Measurements from ENCODE around the gene BTBD16. TPM values are rescaled to one million over a fixed set of nuclear protein-coding genes. Genes with fewer than 3 reads are reported as not detected.

Gene BTBD16
- total and polyA plus RNA-seq, 2 of the 13 experiments (the other 11 are each of a cell fraction or from before 2014, with no cell fraction given): 5.0 to 11.9 TPM

GRCh38 chr10:122301055-122301810 is 30.1 kb downstream of the BTBD16 start (continued):
- no peak for TF ChIP-seq DRAP1 (CRISPR knock-in tag; IDR thresholded peaks at IDR 0.05)
- TF ChIP-seq ARNTL (CRISPR knock-in tag; IDR thresholded peaks at IDR 0.05): no peak
- peak; percentile 31; the same call in 1 of the 2 replicates for TF ChIP-seq HMG20A (CRISPR knock-in tag; IDR thresholded peaks at IDR 0.05; ENCODE audit: borderline replicate concordance)
- peak; percentile 47; the same call in 1 of the 2 replicates for TF ChIP-seq RARA (CRISPR knock-in tag; IDR thresholded peaks at IDR 0.05)
- TF ChIP-seq NONO (IDR thresholded peaks at IDR 0.05): no peak
- no peak for TF ChIP-seq NONO (CRISPR knock-in tag; conservative IDR thresholded peaks at IDR 0.05)
- TF ChIP-seq MAFG (CRISPR knock-in tag; IDR thresholded peaks at IDR 0.05): no peak
- no peak for TF ChIP-seq ZNF160 (CRISPR knock-in tag; IDR thresholded peaks at IDR 0.05)
- peak; percentile 41 for TF ChIP-seq FOSL2 (CRISPR knock-in tag; IDR thresholded peaks at IDR 0.05)
- TF ChIP-seq ZKSCAN8 (CRISPR knock-in tag; IDR thresholded peaks at IDR 0.05; ENCODE audit: borderline replicate concordance): no peak
- TF ChIP-seq ZNF230 (CRISPR knock-in tag; IDR thresholded peaks at IDR 0.05): no peak
- TF ChIP-seq BRF2 (CRISPR knock-in tag; IDR thresholded peaks at IDR 0.05): no peak
- 0 out of 2 replicates have a peak, but pooled peaks have one; percentile 67 for TF ChIP-seq ZNF740 (CRISPR knock-in tag; IDR thresholded peaks at IDR 0.05)
- no peak for TF ChIP-seq ZNF747 (CRISPR knock-in tag; IDR thresholded peaks at IDR 0.05; ENCODE audit: borderline replicate concordance)
- no peak for TF ChIP-seq ZNF446 (CRISPR knock-in tag; IDR thresholded peaks at IDR 0.05)
- TF ChIP-seq ZFP36L2 (CRISPR knock-in tag; IDR thresholded peaks at IDR 0.05): no peak
- peak; percentile 56; the same call in 1 of the 2 replicates for TF ChIP-seq SALL1 (CRISPR knock-in tag; IDR thresholded peaks at IDR 0.05)
- TF ChIP-seq TAF15 (IDR thresholded peaks at IDR 0.05; ENCODE audit: low read depth, low read length, poor library complexity, severe bottlenecking): no peak

Measured in HepG2 (cell line).